OCI-M1 (cell line): Measurements from ENCODE around the gene C14orf132.

Source experiments
- DNase-seq: peaks from one replicate; lab custom pipeline; 2025; lab: John Stamatoyannopoulos, UW

Gene C14orf132

GRCh38 chr14:96120941-96121340, 81.8 kb downstream of the C14orf132 start:
- DNase-seq = no peak

- DNase-seq = no peak
Observed at GRCh38 chr14:96121660-96122395, 82.7 kb downstream of the C14orf132 start.

GRCh38 chr14:96122496-96122895, 83.3 kb downstream of the C14orf132 start:
- DNase-seq = no peak

- no peak for DNase-seq
Observed at GRCh38 chr14:96125536-96125935, 86.4 kb downstream of the C14orf132 start.

- no peak for DNase-seq
Observed at GRCh38 chr14:96126339-96126782, 87.2 kb downstream of the C14orf132 start.

GRCh38 chr14:96126783-96127271, 87.7 kb downstream of the C14orf132 start:
- DNase-seq = no peak

- no peak for DNase-seq
Observed at GRCh38 chr14:96129128-96129736, 90.1 kb downstream of the C14orf132 start.

GRCh38 chr14:96130391-96130790, 91.2 kb downstream of the C14orf132 start:
- DNase-seq = no peak

GRCh38 chr14:96130854-96131253, 91.7 kb downstream of the C14orf132 start:
- DNase-seq = no peak

GRCh38 chr14:96131836-96132235, 92.7 kb downstream of the C14orf132 start:
- DNase-seq = no peak

- no peak for DNase-seq
Observed at GRCh38 chr14:96134508-96134907, 95.3 kb downstream of the C14orf132 start.

GRCh38 chr14:96135285-96135684, 96.1 kb downstream of the C14orf132 start:
- DNase-seq = no peak

- DNase-seq = no peak
Observed at GRCh38 chr14:96136371-96137005, 97.3 kb downstream of the C14orf132 start.

GRCh38 chr14:96138241-96138640, 99.1 kb downstream of the C14orf132 start:
- no peak for DNase-seq

- no peak for DNase-seq
Observed at GRCh38 chr14:96139169-96139568, 100.0 kb downstream of the C14orf132 start.

- no peak for DNase-seq
Observed at GRCh38 chr14:96139879-96140278, 100.7 kb downstream of the C14orf132 start.

- DNase-seq = no peak
Observed at GRCh38 chr14:96140952-96141351, 101.8 kb downstream of the C14orf132 start.
